Neural cell (in vitro differentiated cells): Measurements from ENCODE around the gene CNTLN. TPM values are rescaled to one million over a fixed set of nuclear protein-coding genes. Genes with fewer than 3 reads are reported as not detected.

Experiments used
- H2AFZ ChIP-seq: fragments of 200-600, 300-800 bp; sonication (generic), shearing (Covaris generic); 2 replicates; pipeline ENCODE4 v1.6.0; 2014; ENCODE audit warnings: low read depth, mild to moderate bottlenecking, antibody characterized with exemption, low read length, moderate library complexity
- H3F3A ChIP-seq: fragments of 200-600 bp; shearing (Covaris generic); 2 replicates; pipeline ENCODE4 v1.6.1; 2016; ENCODE audit warnings: mild to moderate bottlenecking, moderate library complexity, mixed read lengths, antibody characterized with exemption, low read length; ENCODE audit not compliant: insufficient read depth, poor library complexity, severe bottlenecking
- H3K27ac ChIP-seq: fragments of 200-600, 300-800 bp; sonication (generic), shearing (Covaris generic); 2 replicates; pipeline ENCODE4 v1.5.1; 2014; ENCODE audit warnings: mild to moderate bottlenecking, low read length, moderate library complexity
- H3K27me3 ChIP-seq: fragments of 300-800, 200-600 bp; sonication (generic), shearing (Covaris generic); 2 replicates; pipeline ENCODE4 v1.6.0; 2014; ENCODE audit warnings: mild to moderate bottlenecking, low read depth, low read length, moderate library complexity; ENCODE audit not compliant: insufficient read depth
- H3K36me3 ChIP-seq: fragments of 300-800, 200-600 bp; sonication (generic), shearing (Covaris generic); 2 replicates; pipeline ENCODE4 v1.5.1; 2014; ENCODE audit warnings: mild to moderate bottlenecking, antibody characterized with exemption, low read length, moderate library complexity; ENCODE audit not compliant: insufficient read depth
- H3K4me2 ChIP-seq: fragments of 300-800, 200-600 bp; sonication (generic), shearing (Covaris generic); 2 replicates; pipeline ENCODE4 v1.6.0; 2014; ENCODE audit warnings: mild to moderate bottlenecking, low read length
- H3K4me3 ChIP-seq: fragments of 300-800, 200-600 bp; sonication (generic), shearing (Covaris generic); 2 replicates; pipeline ENCODE4 v1.5.1; 2014; ENCODE audit warnings: mild to moderate bottlenecking, low read length, moderate library complexity
- H3K79me2 ChIP-seq: fragments of 200-600 bp; shearing (Covaris generic); replicated peaks from 2 replicates; pipeline ENCODE4 v1.6.0; 2014; ENCODE audit warnings: mild to moderate bottlenecking, low read length, moderate library complexity; ENCODE audit not compliant: insufficient read depth
- H3K9ac ChIP-seq: fragments of 300-800, 200-600 bp; sonication (generic), shearing (Covaris generic); 2 replicates; pipeline ENCODE4 v1.6.1; 2016; ENCODE audit warnings: mild to moderate bottlenecking, low read length, mixed read lengths
- H3K9me2 ChIP-seq: fragments of 200-600 bp; shearing (Covaris generic); 2 replicates; pipeline ENCODE4 v1.6.1; 2016; ENCODE audit warnings: mild to moderate bottlenecking, low read length, mixed read lengths; ENCODE audit not compliant: insufficient read depth
- H3K9me3 ChIP-seq: fragments of 200-600, 300-800 bp; sonication (generic), shearing (Covaris generic); 2 replicates; pipeline ENCODE4 v1.6.1; 2016; ENCODE audit warnings: mild to moderate bottlenecking, mixed run types, low read length, moderate library complexity, mixed read lengths
- H4K20me1 ChIP-seq: fragments of 200-600 bp; shearing (Covaris generic); 2 replicates; pipeline ENCODE4 v1.6.1; 2016; ENCODE audit warnings: mild to moderate bottlenecking, mixed run types; ENCODE audit not compliant: insufficient read depth
- EP300 ChIP-seq: fragments of 450-650 bp; conservative IDR thresholded peaks from 2 replicates; pipeline ENCODE4 v1.6.1; 2014; ENCODE audit warnings: antibody characterized with exemption, mild to moderate bottlenecking, moderate library complexity; ENCODE audit not compliant: poor library complexity, severe bottlenecking
- EZH2 ChIP-seq: fragments of 200-600, 300-800 bp; shearing (Covaris generic), sonication (generic); IDR thresholded peaks from 2 replicates; pipeline ENCODE4 v1.6.1; 2014; ENCODE audit warnings: antibody characterized with exemption, low read length, borderline replicate concordance, mild to moderate bottlenecking; ENCODE audit not compliant: insufficient read depth, poor library complexity, severe bottlenecking
- MXI1 ChIP-seq: fragments of 450-650 bp; conservative IDR thresholded peaks from 2 replicates; pipeline ENCODE4 v1.6.1; 2014; ENCODE audit warnings: antibody characterized with exemption, mild to moderate bottlenecking; ENCODE audit not compliant: poor library complexity, severe bottlenecking
- POLR2AphosphoS5 ChIP-seq: IDR thresholded peaks from 2 replicates; pipeline ENCODE4 v1.6.1; 2012
- RAD21 ChIP-seq: fragments of 450-650 bp; conservative IDR thresholded peaks from 2 replicates; pipeline ENCODE4 v1.6.1; 2014; ENCODE audit warnings: antibody characterized with exemption, mild to moderate bottlenecking, moderate library complexity
- REST ChIP-seq: IDR thresholded peaks from 2 replicates; pipeline ENCODE4 v1.6.1; 2012; ENCODE audit warnings: borderline replicate concordance
- SMC3 ChIP-seq: fragments of 450-650 bp; conservative IDR thresholded peaks from 2 replicates; pipeline ENCODE4 v1.6.1; 2014; ENCODE audit warnings: antibody characterized with exemption, mild to moderate bottlenecking, moderate library complexity; ENCODE audit not compliant: poor library complexity
- TAF1 ChIP-seq: IDR thresholded peaks from 2 replicates; pipeline ENCODE4 v1.6.1; 2012; ENCODE audit warnings: low read depth
- polyA plus RNA-seq: library from polyadenylated mRNA; depleted of rRNA; stranded (reverse); fragments of >200 nt; gene quantifications from 2 replicates; pipeline ENCODE4 v1.2.3, GENCODE V29; 2014
- TF ChIP-seq, protein P1 (sequence below): fragments of 450-650 bp; IDR thresholded peaks from 2 replicates; pipeline ENCODE4 v1.5.1; 2014; ENCODE audit warnings: antibody characterized with exemption, mild to moderate bottlenecking, moderate library complexity; ENCODE audit not compliant: poor library complexity, severe bottlenecking

Gene CNTLN
- polyA plus RNA-seq, 1 donor from 2014 or later: 5.0 TPM

GRCh38 chr9:17453751-17454150 is 318.9 kb downstream of the CNTLN start:
- TF ChIP-seq EZH2 (no peak), TAF1 (no peak), POLR2AphosphoS5 (no peak), REST (no peak), RAD21 (no peak), SMC3 (no peak), EP300 (no peak), MXI1 (no peak)
- TF ChIP-seq, protein P1, sequence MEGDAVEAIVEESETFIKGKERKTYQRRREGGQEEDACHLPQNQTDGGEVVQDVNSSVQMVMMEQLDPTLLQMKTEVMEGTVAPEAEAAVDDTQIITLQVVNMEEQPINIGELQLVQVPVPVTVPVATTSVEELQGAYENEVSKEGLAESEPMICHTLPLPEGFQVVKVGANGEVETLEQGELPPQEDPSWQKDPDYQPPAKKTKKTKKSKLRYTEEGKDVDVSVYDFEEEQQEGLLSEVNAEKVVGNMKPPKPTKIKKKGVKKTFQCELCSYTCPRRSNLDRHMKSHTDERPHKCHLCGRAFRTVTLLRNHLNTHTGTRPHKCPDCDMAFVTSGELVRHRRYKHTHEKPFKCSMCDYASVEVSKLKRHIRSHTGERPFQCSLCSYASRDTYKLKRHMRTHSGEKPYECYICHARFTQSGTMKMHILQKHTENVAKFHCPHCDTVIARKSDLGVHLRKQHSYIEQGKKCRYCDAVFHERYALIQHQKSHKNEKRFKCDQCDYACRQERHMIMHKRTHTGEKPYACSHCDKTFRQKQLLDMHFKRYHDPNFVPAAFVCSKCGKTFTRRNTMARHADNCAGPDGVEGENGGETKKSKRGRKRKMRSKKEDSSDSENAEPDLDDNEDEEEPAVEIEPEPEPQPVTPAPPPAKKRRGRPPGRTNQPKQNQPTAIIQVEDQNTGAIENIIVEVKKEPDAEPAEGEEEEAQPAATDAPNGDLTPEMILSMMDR: no peak
- no peaks in the 10 kb centered on the region for H3K27me3 ChIP-seq
- H3K9ac ChIP-seq: no peak overlapping the region

DNA sequence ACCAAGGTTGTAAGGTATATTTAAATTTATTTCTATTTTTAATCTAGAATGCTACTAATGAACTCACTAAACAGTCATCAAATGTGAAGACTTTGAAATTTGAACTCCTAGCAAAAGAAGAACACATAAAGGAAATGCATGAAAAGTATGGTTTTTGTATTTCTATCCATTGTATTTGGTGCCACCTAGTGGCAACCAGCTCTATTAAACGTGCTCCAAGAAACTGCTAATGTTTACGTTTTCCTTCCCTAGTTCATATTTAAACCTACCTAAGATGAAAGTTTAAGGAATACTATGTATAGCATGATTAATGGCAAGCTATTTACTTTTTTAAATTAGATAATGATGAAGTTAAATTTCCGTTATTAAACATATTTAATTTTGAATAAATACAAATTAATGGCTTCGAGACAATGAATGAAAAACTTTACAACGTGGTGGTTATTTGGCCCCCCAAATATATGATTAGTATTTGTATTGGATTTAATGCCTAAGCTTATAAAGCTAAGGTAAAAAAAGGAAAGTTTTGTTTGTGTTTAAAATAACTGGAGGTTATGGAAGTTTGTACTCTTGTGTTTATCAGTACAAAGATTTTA is 328.1 kb downstream of the CNTLN start:
- no peak overlapping the region for H3K4me2 ChIP-seq
- no peaks in the 10 kb centered on the region for H3K36me3 ChIP-seq
- no peaks in the 10 kb centered on the region for H4K20me1 ChIP-seq
- no peaks in the 10 kb centered on the region for H3K27me3 ChIP-seq
- no peak overlapping the region for H2AFZ ChIP-seq
- no peaks in the 10 kb centered on the region for H3F3A ChIP-seq
- H3K27ac ChIP-seq: no peak overlapping the region
- no peaks in the 10 kb centered on the region for H3K79me2 ChIP-seq
- H3K4me3 ChIP-seq: no peak overlapping the region
- no peaks in the 10 kb centered on the region for H3K9me3 ChIP-seq
- no peak overlapping the region for H3K9ac ChIP-seq
- H3K9me2 ChIP-seq: no peaks in the 10 kb centered on the region
- TF ChIP-seq POLR2AphosphoS5: no peak
- peak; percentile 93 for TF ChIP-seq SMC3
- no peak for TF ChIP-seq EP300
- TF ChIP-seq, protein P1: peak; percentile 83
- TF ChIP-seq MXI1: no peak
- TF ChIP-seq RAD21: peak; percentile 94

More at GRCh38 chr9:17453751-17454150, 318.9 kb downstream of the CNTLN start:
- no peaks in the 10 kb centered on the region for H3K36me3 ChIP-seq
- no peaks in the 10 kb centered on the region for H3K9me3 ChIP-seq
- no peak overlapping the region for H3K4me2 ChIP-seq
- H3K79me2 ChIP-seq: no peaks in the 10 kb centered on the region
- H2AFZ ChIP-seq: no peak overlapping the region
- no peaks in the 10 kb centered on the region for H3F3A ChIP-seq
- H3K9me2 ChIP-seq: no peaks in the 10 kb centered on the region
- H3K27ac ChIP-seq: no peak overlapping the region
- no peaks in the 10 kb centered on the region for H4K20me1 ChIP-seq
- H3K4me3 ChIP-seq: no peak overlapping the region
